D721Med (cell line): Measurements from ENCODE around the gene EIF4G3.

Experiments used
- DNase-seq: peaks from one replicate; pipeline ENCODE4 v3.0.0; 2011; ENCODE audit warnings: low spot score; ENCODE audit not compliant: insufficient read length
- FAIRE-seq: peaks from 2 replicates; lab custom pipeline; 2011; peaks lifted over from hg19 to GRCh38; lab: Jason Lieb, UNC
- TF ChIP-seq, protein P1 (sequence below): IDR thresholded peaks from 2 replicates; pipeline ENCODE4 v1.5.1; 2012; ENCODE audit warnings: mild to moderate bottlenecking, control low read depth; ENCODE audit not compliant: insufficient read depth; ENCODE audit errors: missing control alignments

EIF4G3 gene

DNA sequence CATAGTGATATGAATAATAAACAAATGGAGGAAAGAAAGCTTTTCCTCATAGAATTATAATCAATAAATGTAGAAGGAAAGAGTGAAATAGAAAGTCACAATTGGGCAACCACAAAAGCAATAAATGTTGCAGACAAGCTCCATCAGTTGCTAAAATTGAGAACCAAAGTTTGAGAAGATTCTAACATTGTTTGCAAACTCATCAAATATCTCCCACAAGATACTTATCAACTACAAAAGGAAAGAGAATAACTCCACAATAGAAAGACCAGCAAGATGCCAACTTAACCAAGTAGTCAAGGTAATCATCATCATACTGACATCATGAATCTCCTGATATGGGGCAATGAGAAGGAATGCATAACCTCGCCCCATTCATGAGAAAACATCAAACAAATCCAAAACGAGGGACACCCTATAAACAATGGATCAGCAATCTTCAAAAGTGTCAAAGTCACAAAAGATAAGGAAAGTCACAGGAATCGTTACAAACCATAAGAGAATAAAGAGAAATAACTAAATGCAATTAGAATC is 16.4 kb downstream of the EIF4G3 start:
- TF ChIP-seq, protein P1, sequence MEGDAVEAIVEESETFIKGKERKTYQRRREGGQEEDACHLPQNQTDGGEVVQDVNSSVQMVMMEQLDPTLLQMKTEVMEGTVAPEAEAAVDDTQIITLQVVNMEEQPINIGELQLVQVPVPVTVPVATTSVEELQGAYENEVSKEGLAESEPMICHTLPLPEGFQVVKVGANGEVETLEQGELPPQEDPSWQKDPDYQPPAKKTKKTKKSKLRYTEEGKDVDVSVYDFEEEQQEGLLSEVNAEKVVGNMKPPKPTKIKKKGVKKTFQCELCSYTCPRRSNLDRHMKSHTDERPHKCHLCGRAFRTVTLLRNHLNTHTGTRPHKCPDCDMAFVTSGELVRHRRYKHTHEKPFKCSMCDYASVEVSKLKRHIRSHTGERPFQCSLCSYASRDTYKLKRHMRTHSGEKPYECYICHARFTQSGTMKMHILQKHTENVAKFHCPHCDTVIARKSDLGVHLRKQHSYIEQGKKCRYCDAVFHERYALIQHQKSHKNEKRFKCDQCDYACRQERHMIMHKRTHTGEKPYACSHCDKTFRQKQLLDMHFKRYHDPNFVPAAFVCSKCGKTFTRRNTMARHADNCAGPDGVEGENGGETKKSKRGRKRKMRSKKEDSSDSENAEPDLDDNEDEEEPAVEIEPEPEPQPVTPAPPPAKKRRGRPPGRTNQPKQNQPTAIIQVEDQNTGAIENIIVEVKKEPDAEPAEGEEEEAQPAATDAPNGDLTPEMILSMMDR, result no peak
- DNase-seq (no peak), FAIRE-seq (no peak)

DNA sequence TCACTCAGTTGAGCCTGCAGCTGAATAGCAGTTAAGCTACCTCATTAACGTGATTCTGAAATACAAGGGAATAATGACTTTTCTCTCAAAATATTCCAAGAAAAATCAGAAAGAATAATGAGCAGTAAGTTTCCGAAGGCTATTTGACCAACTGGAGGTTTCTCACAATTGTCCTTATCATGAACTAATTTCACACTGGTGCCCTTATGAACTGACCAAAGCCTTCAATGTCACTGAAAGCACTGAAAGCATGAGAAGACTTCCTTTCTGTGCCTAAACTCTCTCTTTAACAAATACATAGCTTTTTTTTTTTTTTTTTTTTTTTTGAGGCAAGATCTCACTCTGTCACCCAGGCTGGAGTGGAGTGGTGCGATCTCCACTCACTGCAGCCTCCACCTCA is 18.8 kb downstream of the EIF4G3 start:
- FAIRE-seq, result no peak
- TF ChIP-seq, protein P1, result no peak
- DNase-seq, result no peak

DNA sequence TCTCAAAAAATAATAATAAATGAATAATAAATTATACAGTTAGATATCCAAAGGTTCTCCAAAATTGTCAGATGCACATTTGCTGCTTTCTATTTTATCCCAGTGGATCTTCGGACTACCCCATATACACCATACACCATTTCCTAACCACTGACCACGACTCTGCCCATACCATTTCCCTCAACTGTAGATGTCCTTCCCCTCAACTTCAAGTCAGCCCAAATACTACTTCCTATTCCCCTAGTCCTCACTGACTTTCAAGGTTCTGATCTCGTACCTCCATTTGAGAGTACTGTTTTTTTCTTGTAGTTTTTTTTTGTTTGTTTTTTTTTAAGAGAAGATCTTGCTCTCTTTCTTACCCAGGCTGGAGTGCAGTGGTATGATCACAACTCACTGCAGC is 19.6 kb downstream of the EIF4G3 start:
- DNase-seq, result no peak
- FAIRE-seq, result no peak
- TF ChIP-seq, protein P1, result no peak

DNA sequence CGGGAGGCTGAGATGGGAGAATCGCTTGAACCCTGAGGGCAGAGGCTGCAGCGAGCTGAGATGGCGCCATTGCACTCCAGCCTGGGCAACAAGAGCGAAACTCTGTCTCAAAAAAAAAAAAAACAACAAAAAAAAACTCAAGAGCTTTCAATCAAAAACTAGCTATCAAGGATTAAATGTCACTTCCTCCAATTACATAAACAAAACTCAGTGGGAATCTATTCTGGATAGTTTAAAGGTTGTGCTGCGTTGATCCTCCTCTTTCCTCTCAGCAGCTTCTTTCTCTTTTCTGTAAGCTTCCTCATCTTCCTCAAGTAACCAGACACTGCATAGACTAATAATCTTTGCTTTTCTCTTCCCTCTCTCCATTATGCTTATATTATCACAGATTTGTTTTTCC is 20.7 kb downstream of the EIF4G3 start:
- FAIRE-seq, result no peak
- TF ChIP-seq, protein P1, result no peak
- DNase-seq, result no peak

DNA sequence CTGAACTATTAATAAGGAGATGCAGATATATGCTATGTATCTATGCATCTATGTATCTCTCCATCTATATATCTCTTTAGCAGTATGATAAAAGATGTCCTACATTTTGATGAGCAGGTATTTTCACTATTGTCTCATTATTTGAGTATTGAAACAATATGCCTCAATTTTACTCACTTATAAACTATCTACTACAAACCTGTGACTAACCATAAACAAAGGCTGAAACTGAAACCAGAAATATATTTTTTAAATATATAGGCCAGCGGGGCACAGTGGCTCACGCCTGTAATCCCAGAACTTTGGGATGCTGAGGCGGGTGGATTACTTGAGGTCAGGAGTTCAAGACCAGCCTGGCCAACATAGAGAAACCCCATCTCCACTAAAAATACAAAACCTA is 22.0 kb downstream of the EIF4G3 start:
- DNase-seq (no peak), FAIRE-seq (no peak)
- TF ChIP-seq, protein P1, result no peak

DNA sequence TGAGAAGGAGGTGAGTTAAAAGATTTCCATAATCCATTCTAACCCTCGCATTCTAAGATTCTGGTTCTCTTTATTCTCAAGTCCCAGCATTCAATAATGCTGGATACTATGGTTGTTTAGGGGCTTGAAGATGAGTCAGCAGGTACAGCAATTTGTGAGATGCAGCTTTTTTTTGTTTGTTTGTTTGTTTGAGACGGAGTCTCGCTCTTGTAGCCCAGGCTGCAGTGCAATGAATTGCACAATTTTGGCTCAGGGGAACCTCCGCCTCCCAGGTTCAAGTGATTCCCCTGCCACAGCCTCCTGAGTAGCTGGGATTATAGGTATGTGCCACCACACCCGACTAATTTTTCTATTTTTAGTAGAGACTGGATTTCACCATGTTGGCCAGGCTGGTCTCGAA is 23.3 kb downstream of the EIF4G3 start:
- TF ChIP-seq, protein P1, result no peak
- DNase-seq, result no peak
- no peak for FAIRE-seq

DNA sequence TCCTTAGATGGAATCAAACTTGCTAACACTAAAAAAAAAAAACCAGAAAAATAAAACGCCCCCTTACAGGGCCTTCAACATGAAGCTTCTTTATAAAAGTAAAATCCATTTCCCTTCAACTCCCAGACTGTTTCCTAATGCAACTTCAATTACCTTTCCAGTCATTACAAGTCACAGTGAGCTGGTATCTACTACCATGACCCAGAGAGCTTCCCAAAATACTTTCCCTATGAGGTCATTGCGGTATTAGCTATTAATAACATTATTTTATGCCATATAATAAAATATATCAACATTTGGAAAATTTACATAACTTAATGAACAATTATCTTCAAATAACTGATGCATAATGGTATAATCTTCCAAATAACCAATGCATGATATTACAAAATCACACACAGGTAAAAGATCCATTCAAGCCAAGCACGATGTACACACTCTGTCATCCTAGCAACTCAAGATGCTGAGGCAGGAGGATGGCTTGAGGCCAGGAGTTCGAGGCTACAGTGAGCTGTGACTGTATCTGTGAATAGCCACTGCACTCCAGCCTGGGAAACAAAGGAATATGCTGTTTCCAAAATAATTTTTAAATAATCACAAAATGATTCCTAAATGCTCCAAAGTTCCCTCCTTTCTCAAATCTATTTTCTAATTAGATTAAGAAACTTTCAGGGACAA is 24.1 kb downstream of the EIF4G3 start:
- TF ChIP-seq, protein P1, result no peak
- DNase-seq (no peak), FAIRE-seq (no peak)
